ENCODE measurements around the gene SLC2A13. TPM values are rescaled to one million over a fixed set of nuclear protein-coding genes. Genes with fewer than 3 reads are reported as not detected.

SLC2A13 gene
- total and polyA plus RNA-seq, 2 donors = 8.5 to 36.7 TPM

DNA sequence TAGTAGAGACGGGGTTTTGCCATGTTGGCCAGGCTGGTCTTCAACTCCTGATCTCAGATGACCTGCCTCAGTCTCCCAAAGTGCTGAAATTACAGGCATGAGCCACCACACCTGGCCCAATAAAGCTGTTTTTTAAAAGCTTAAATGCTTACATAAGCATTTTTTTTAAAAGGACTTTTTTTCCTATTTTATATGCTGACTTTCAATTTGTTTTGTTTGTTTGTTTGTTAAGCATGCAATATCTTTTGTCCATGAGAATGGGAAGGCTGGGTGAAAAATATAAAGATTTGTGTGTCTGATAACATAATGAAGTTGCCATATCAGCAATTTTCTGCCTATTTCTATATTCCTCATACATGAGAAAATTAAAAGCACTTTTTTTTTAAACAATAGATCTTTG, 17.0 kb upstream of the SLC2A13 start:
- no peak overlapping the region for H3K27ac ChIP-seq (ENCODE audit: low read depth)
- H3K36me3 ChIP-seq (ENCODE audit: insufficient read depth) = no peaks in the 10 kb centered on the region
- H3K4me1 ChIP-seq (ENCODE audit: insufficient read depth) = no peaks in the 10 kb centered on the region
- DNase-seq (ENCODE audit: extremely low spot score) = no peak
- no peak overlapping the region for H3K4me3 ChIP-seq (ENCODE audit: low read depth, low read length)
- WGBS = 84% methylated on average over 1 of the region's 1 CpG

DNA sequence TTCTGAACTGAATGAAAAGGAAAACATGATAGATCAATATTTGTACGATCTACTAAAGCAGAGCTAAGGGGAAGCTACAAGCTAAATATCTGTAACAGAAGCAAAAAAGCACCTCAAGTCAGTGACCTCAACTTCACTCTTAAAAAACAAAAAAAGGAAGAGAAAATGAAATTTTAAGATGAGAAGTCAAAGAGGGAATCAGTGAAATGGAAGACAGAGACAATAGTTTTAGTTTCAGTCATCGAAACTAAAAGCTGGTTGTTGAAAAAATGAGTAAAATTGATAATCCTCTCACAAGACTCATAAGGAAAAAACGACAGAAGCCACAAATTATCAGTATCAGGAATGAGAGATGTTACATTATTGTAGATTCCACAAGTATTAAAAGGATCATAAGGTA, 11.9 kb upstream of the SLC2A13 start:
- no peak overlapping the region for H3K27ac ChIP-seq (ENCODE audit: low read depth)
- DNase-seq (ENCODE audit: extremely low spot score) = no peak
- no peak overlapping the region for H3K4me3 ChIP-seq (ENCODE audit: low read depth, low read length)
- 75% methylated on average over 3 of the region's 3 CpGs for WGBS
- no peaks in the 10 kb centered on the region for H3K36me3 ChIP-seq (ENCODE audit: insufficient read depth)
- no peaks in the 10 kb centered on the region for H3K4me1 ChIP-seq (ENCODE audit: insufficient read depth)

- H3K4me3 ChIP-seq (ENCODE audit: low read depth, low read length) = no peak overlapping the region
- WGBS = 90% methylated on average over 1 of the region's 1 CpG
- no peaks in the 10 kb centered on the region for H3K4me1 ChIP-seq (ENCODE audit: insufficient read depth)
- no peak overlapping the region for H3K27ac ChIP-seq (ENCODE audit: low read depth)
- no peak for DNase-seq (ENCODE audit: extremely low spot score)
- no peaks in the 10 kb centered on the region for H3K36me3 ChIP-seq (ENCODE audit: insufficient read depth)
These were observed 4.7 kb upstream of the SLC2A13 start for GRCh38 chr12:40110586-40110985.

DNA sequence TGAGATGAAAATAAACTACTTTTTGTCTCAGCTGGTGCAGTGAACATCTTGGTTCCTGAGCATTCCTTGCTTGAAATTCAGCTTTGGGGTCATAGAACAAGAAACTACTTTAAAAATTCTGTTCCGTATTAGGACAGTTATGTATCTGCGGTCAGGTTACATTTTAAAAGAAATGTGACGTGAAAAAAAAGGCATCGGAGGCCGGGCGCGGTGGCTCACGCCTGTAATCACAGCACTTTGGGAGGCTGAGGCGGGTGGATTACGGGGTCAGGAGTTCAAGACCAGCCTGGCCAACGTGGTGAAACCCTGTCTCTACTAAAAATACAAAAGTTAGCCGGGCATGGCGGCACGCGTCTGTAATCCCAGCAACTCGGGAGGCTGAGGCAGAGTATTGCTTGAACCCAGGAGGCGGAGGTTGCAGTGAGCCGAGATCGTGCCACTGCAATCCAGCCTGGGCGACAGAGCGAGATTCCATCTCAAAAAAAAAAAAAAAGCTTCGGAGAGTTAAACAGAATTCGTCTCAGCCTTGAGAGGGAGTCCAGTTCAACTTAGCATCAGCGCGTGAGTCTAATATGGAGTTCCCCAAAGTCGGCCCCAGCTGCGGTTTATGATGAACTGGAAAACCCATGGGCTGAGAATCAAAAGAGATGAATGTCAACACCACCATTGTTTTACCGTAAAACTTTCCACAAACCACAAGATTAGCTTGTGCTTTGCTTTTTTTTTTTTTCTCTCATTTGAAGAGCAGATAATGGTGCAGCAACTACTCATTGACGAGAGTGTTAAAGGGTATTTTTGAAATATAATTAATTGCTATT, 2.1 kb upstream of the SLC2A13 start:
- no peak overlapping the region for H3K4me3 ChIP-seq (ENCODE audit: low read depth, low read length)
- 78% methylated on average over 29 of the region's 29 CpGs for WGBS

DNA sequence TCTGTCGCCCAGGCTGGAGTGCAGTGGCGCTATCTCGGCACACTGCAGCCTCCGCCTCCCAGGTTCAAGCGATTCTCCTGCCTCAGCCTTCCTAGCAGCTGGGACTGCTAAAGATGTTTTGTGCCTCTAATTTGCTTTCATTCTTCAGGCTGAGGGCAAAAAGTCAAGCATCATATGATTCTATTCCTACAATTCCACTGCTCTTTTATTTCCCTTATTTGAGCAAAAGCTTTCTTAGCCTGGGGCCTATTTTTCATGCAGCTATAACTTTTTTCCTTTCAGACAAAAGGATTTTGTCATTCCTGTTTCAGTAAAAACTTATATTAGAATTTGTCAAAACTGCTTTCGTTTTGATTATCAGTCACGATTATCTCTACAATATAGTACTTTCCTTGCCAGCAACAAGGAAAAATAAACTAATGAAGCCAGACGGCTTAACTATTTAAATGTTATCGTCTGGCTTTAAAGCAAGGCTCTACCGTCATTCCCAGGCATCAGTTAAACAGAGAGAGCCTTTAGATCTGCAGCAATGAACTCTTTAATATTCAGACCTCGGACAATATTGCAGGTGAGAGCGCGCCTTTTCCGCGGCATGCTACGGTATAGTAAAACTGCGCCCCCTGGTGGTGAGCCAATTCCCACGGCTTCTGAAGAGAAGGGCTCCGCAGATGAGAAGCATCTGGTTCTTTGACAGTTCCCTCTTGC, 1.4 kb upstream of the SLC2A13 start:
- WGBS = 16% methylated on average over 19 of the region's 19 CpGs
- Histone ChIP-seq H3K4me1 (ENCODE audit: insufficient read depth) (no peaks in the 10 kb centered on the region), H3K27ac (ENCODE audit: low read depth) (no peak overlapping the region), H3K4me3 (ENCODE audit: low read depth, low read length) (peak overlapping the region; percentile 83), H3K36me3 (ENCODE audit: insufficient read depth) (no peaks in the 10 kb centered on the region)
- peak; percentile 75 for DNase-seq (ENCODE audit: extremely low spot score)

More for the DNA sequence above, 2.1 kb upstream of the SLC2A13 start:
- no peak overlapping the region for H3K27ac ChIP-seq (ENCODE audit: low read depth)
- no peaks in the 10 kb centered on the region for H3K4me1 ChIP-seq (ENCODE audit: insufficient read depth)
- DNase-seq (ENCODE audit: extremely low spot score) = no peak
- H3K36me3 ChIP-seq (ENCODE audit: insufficient read depth) = no peaks in the 10 kb centered on the region

GRCh38 chr12:40106655-40107054, 774 bp upstream of the SLC2A13 start:
- Histone ChIP-seq H3K4me3 (ENCODE audit: low read depth, low read length) (peak overlapping the region; percentile 83), H3K27ac (ENCODE audit: low read depth) (no peak overlapping the region)
- no peak for DNase-seq (ENCODE audit: extremely low spot score)

DNA sequence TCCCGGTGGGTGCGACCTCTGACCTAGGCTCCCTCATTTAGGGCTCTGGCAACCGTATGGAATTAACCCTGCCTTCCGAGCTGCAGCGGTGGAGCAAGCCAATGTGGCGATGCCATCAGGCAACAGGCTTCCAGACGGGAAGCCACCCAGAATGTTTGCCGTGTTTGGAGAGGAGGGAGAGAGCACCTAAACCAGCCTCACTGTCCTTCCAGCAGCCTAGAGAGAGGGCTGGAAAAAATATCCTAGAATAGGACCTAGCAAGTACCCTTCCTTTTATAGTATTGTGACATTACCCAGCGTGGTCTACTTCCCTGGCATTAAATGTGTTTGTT, 287 bp upstream of the SLC2A13 start:
- whole genome bisulfite sequencing = 18% methylated on average over 9 of the region's 9 CpGs
- peak overlapping the region; percentile 83 for H3K4me3 ChIP-seq (ENCODE audit: low read depth, low read length)
- DNase-seq (ENCODE audit: extremely low spot score) = no peak
- H3K4me1 ChIP-seq (ENCODE audit: insufficient read depth) = no peaks in the 10 kb centered on the region
- no peaks in the 10 kb centered on the region for H3K36me3 ChIP-seq (ENCODE audit: insufficient read depth)
- H3K27ac ChIP-seq (ENCODE audit: low read depth) = no peak overlapping the region

More at GRCh38 chr12:40106655-40107054, 774 bp upstream of the SLC2A13 start:
- Histone ChIP-seq H3K36me3 (ENCODE audit: insufficient read depth) (no peaks in the 10 kb centered on the region), H3K4me1 (ENCODE audit: insufficient read depth) (no peaks in the 10 kb centered on the region)
- WGBS = 67% methylated on average over 6 of the region's 6 CpGs

GRCh38 chr12:40105265-40105514, 691 bp downstream of the SLC2A13 start:
- WGBS = under 1% methylated on average over 26 of the region's 26 CpGs
- DNase-seq (ENCODE audit: extremely low spot score) = no peak
- H3K4me3 ChIP-seq (ENCODE audit: low read depth, low read length) = peak overlapping the region; percentile 83
- no peaks in the 10 kb centered on the region for H3K36me3 ChIP-seq (ENCODE audit: insufficient read depth)
- H3K4me1 ChIP-seq (ENCODE audit: insufficient read depth) = no peaks in the 10 kb centered on the region
- no peak overlapping the region for H3K27ac ChIP-seq (ENCODE audit: low read depth)

DNA sequence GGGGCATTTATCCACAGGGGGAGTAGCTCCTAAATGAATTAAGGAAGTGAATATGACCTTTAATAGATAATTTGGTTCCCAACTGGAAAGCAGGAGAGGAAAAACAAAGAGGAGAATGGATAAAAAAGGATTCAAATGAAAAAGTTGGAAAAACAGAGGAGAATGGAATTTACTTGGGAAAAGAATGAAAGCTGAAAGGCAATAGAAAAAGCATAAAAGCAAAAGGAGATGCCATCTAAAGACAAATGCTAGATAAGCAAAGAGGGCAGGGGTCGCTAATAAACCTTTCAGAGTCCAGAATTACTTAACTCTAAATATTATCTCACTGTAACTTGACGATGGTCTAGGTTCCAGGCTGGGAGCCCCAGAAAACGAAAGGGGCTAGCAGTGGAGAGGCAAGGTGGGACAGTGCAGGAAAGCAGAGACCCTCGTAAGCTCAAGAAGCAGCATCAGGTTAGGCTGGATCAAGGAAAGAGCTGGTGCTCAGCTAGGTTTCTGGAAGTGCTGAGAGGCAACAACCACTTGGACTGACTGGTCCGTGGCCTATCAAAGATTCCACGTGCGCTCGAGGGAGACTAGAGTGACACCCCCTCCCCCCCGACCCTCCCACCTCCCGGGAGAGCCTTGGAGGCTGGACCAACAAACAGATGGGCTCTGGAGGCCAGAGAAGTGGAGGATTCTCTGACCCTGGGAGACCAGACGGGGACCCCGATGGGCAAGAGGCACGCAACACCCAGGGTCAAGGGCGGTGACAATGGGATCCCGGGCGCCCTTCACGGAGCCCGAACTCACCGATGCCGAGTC, 1.2 kb downstream of the SLC2A13 start:
- Histone ChIP-seq H3K4me3 (ENCODE audit: low read depth, low read length) (peak overlapping the region; percentile 83), H3K27ac (ENCODE audit: low read depth) (no peak overlapping the region), H3K4me1 (ENCODE audit: insufficient read depth) (no peaks in the 10 kb centered on the region), H3K36me3 (ENCODE audit: insufficient read depth) (no peaks in the 10 kb centered on the region)
- WGBS = 16% methylated on average over 20 of the region's 20 CpGs
- no peak for DNase-seq (ENCODE audit: extremely low spot score)

DNA sequence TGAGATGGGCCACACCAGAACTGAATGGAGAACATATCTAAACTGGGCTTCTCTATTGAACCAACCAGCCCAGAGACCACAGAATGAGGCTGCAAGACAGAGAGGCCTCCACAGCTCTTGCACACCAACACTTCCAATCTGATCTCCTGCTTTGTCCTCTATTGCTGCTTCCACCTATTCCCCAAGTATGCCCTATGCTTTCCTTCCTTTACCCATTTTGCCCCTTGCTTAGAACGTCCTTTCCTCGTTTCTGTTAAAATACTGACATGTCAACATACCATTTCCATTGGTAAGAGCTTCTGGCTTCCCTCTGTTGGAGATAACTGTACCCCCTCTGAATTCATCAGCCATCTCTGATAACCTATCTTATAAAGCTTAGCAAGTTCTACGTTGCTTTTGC, 2.8 kb downstream of the SLC2A13 start:
- Histone ChIP-seq H3K4me3 (ENCODE audit: low read depth, low read length) (no peak overlapping the region), H3K36me3 (ENCODE audit: insufficient read depth) (no peaks in the 10 kb centered on the region), H3K4me1 (ENCODE audit: insufficient read depth) (no peaks in the 10 kb centered on the region), H3K27ac (ENCODE audit: low read depth) (no peak overlapping the region)
- no peak for DNase-seq (ENCODE audit: extremely low spot score)
- 83% methylated on average over 3 of the region's 3 CpGs for WGBS

DNA sequence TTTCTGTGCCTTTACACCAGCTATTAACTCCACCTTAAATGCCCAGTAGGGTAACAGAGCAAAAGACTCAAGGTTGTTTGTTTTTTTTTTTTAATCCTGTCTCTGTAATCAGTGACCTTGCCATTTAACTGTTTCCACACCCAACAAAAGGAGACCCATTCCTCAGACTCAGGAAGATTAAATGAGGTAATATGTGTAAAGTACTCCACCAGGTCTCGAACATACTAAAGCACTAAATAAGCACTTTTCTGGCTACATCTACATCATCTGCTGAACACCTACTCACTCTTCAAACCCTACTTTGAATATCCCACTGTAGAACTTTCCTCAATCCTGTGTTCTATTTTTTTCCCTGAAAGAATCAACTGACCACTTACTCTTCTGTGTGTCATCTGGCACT, 4.1 kb downstream of the SLC2A13 start:
- Histone ChIP-seq H3K4me3 (ENCODE audit: low read depth, low read length) (no peak overlapping the region), H3K4me1 (ENCODE audit: insufficient read depth) (no peaks in the 10 kb centered on the region), H3K27ac (ENCODE audit: low read depth) (no peak overlapping the region), H3K36me3 (ENCODE audit: insufficient read depth) (no peaks in the 10 kb centered on the region)
- WGBS = 97% methylated on average over 1 of the region's 1 CpG
- no peak for DNase-seq (ENCODE audit: extremely low spot score)

GRCh38 chr12:40099423-40099853, 6.4 kb downstream of the SLC2A13 start:
- DNase-seq (ENCODE audit: extremely low spot score) = no peak
- no peak overlapping the region for H3K4me3 ChIP-seq (ENCODE audit: low read depth, low read length)
- 47% methylated on average over 3 of the region's 3 CpGs for WGBS
- H3K36me3 ChIP-seq (ENCODE audit: insufficient read depth) = no peaks in the 10 kb centered on the region
- no peaks in the 10 kb centered on the region for H3K4me1 ChIP-seq (ENCODE audit: insufficient read depth)
- H3K27ac ChIP-seq (ENCODE audit: low read depth) = no peak overlapping the region

- Histone ChIP-seq H3K4me1 (ENCODE audit: insufficient read depth) (no peaks in the 10 kb centered on the region), H3K27ac (ENCODE audit: low read depth) (no peak overlapping the region), H3K4me3 (ENCODE audit: low read depth, low read length) (no peak overlapping the region), H3K36me3 (ENCODE audit: insufficient read depth) (no peaks in the 10 kb centered on the region)
- WGBS = 98% methylated on average over 11 of the region's 11 CpGs
- no peak for DNase-seq (ENCODE audit: extremely low spot score)
These were observed 7.3 kb downstream of the SLC2A13 start for GRCh38 chr12:40098406-40099145.
